ENCODE data around the gene TEC.

DNA sequence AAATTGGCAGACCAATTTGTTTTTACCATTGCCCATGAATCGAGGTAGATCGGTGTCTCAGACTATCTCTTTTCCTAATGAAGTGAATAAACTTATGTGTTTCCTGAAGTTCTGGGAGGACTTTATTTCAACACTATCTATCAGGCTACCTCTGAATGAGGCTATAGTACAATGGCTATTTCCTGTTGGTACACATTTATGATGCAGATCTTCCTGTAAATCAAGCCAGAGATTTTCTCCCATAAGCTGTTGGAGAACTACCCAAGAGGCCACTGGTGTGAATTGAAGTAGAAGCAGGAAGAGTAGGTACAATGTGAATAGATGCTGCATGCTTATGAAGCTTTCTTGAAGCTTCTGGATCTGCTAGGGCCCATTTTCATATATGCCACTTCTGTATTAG lies 151.6 kb downstream of the TEC start:
- TF ChIP-seq, protein P1, sequence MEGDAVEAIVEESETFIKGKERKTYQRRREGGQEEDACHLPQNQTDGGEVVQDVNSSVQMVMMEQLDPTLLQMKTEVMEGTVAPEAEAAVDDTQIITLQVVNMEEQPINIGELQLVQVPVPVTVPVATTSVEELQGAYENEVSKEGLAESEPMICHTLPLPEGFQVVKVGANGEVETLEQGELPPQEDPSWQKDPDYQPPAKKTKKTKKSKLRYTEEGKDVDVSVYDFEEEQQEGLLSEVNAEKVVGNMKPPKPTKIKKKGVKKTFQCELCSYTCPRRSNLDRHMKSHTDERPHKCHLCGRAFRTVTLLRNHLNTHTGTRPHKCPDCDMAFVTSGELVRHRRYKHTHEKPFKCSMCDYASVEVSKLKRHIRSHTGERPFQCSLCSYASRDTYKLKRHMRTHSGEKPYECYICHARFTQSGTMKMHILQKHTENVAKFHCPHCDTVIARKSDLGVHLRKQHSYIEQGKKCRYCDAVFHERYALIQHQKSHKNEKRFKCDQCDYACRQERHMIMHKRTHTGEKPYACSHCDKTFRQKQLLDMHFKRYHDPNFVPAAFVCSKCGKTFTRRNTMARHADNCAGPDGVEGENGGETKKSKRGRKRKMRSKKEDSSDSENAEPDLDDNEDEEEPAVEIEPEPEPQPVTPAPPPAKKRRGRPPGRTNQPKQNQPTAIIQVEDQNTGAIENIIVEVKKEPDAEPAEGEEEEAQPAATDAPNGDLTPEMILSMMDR (IDR thresholded peaks at IDR 0.05): no peak
- no peak for TF ChIP-seq POLR2A (IDR thresholded peaks at IDR 0.05)
